Esophagus muscularis mucosa (tissue), 4 donors: ENCODE results near the gene PRRX1.

ENCODE experiments used
- CTCF ChIP-seq, 3 experiments: fragments of 200-600 bp in 2 of 3; fragments of 450-650 bp in 1 of 3; sonication (generic) in 2 of 3; IDR thresholded peaks; one replicate each; pipeline ENCODE4 v1.5.1; 2017 to 2019; ENCODE audit warnings: antibody characterized with exemption in 3 of 3, mild to moderate bottlenecking in 2 of 3, moderate library complexity in 1 of 3
- EP300 ChIP-seq: sonication (generic); formaldehyde crosslinking; IDR thresholded peaks from one replicate; pipeline ENCODE4 v1.6.1; 2017; ENCODE audit warnings: antibody characterized with exemption
- POLR2A ChIP-seq: fragments of 450-650 bp; IDR thresholded peaks from one replicate; pipeline ENCODE4 v1.6.1; 2017; ENCODE audit warnings: antibody characterized with exemption, moderate library complexity, mild to moderate bottlenecking, low read depth

DNA sequence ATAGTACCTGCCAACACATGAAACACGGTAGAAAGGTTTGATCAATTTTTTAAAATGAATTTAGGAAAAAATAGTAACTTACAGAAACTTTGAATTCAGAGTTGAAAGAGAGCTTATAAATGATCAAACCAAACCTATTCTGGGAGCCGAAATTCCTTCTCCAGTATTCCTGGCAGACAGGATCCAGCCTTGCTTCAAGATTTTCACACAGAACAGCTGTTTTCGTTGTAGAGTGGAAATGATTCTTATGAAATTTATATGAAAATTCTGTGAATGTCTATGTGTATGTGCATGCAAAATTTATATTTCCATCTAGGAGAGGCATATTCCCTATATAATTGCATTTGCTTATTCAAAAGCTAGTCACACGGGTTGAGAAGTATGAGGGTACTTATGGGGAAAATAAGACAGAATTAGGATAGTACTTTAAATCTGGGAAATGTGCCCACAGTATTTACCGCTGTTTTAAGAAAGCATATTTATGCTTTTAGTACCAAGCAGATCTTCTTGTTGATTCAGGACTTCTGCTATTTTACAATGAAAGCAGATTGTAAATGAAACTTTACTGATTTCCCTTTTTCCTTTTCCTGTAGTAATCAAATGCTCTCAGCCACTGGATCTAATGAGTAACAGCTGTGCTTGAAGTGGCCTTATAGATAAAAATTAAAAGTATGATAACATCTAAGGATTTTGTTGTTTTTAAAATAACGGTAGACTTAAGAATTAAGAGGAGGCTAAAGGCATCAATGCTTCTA is 30.4 kb downstream of the PRRX1 start:
- no peak for TF ChIP-seq CTCF (IDR thresholded peaks at IDR 0.05)
- TF ChIP-seq POLR2A = no peak
- TF ChIP-seq EP300 = no peak
